BJ (cell line): ENCODE results near the gene SVIP. TPM values are rescaled to one million over a fixed set of nuclear protein-coding genes. Genes with fewer than 3 reads are reported as not detected.

Experiments
- CTCF ChIA-PET: fragments of 350-600 bp; formaldehyde crosslinking; extraction: SDS; loops from one replicate; lab custom pipeline; 2021; ENCODE audit warnings: antibody characterized with exemption, inconsistent platforms; lab: Yijun Ruan, JAX
- POLR2A ChIA-PET: fragments of 300-600 bp; sonication (Branson Sonifier 250); formaldehyde crosslinking; extraction: SDS; loops from one replicate; lab custom pipeline; 2021; ENCODE audit warnings: antibody characterized with exemption; lab: Charles Lee
- DNase-seq: peaks from one replicate; pipeline ENCODE4 v3.0.0-alpha.2; 2011; ENCODE audit warnings: low read depth
- H3K27me3 ChIP-seq: 2 replicates; pipeline ENCODE4 v1.6.0; 2011; ENCODE audit warnings: low read length; ENCODE audit not compliant: control insufficient read depth, insufficient read depth
- H3K36me3 ChIP-seq: 2 replicates; pipeline ENCODE4 v1.5.1; 2011; ENCODE audit warnings: low read length; ENCODE audit not compliant: control insufficient read depth, insufficient read depth
- H3K4me3 ChIP-seq: 2 replicates; pipeline ENCODE4 v1.5.1; 2011; ENCODE audit warnings: low read depth, mild to moderate bottlenecking, control low read depth, low read length
- CTCF ChIP-seq: IDR thresholded peaks from 2 replicates; pipeline ENCODE4 v1.5.1; 2011; ENCODE audit warnings: low read depth, mild to moderate bottlenecking, control low read depth, inconsistent platforms, low read length, moderate library complexity; ENCODE audit not compliant: insufficient read depth
- polyA plus RNA-seq: library from polyadenylated mRNA; depleted of rRNA; stranded (reverse); fragments of >200 nt; gene quantifications from 2 replicates; pipeline ENCODE4 v1.2.3, GENCODE V29; 2011

The SVIP gene
- polyA plus RNA-seq, 1 experiment, result 1.3 TPM

GRCh38 chr11:22787055-22787454 lies 42.5 kb downstream of the SVIP start:
- no peak for DNase-seq
- TF ChIP-seq CTCF, result no peak
- H3K36me3 ChIP-seq, result no peaks in the 10 kb centered on the region
- POLR2A ChIA-PET, result no interaction called here
- H3K4me3 ChIP-seq, result no peak overlapping the region
- CTCF ChIA-PET, result interaction anchor here (1.0 to 3.9 kb wide), 14 partner anchors 10 to 617 kb away, joined by 3 to 21 read pairs (median 5); no protein-coding TSS in a partner anchor
- H3K27me3 ChIP-seq, result no peaks in the 10 kb centered on the region

- H3K36me3 ChIP-seq, result no peaks in the 10 kb centered on the region
- DNase-seq, result no peak
- ChIA-PET POLR2A (no interaction called here), CTCF (interaction anchor here (0.6 to 3.9 kb wide), 11 partner anchors 9 to 616 kb away, joined by 3 to 21 read pairs (median 7); no protein-coding TSS in a partner anchor)
- H3K27me3 ChIP-seq, result no peaks in the 10 kb centered on the region
- H3K4me3 ChIP-seq, result no peak overlapping the region
- TF ChIP-seq CTCF, result no peak
These were observed 43.1 kb downstream of the SVIP start for GRCh38 chr11:22786475-22786874.

GRCh38 chr11:22785251-22785650 lies 44.4 kb downstream of the SVIP start:
- DNase-seq, result no peak
- ChIA-PET CTCF (interaction anchor here (0.8 to 3.9 kb wide), 2 partner anchors 450 to 452 kb away, joined by 3 to 21 read pairs; no protein-coding TSS in a partner anchor), POLR2A (no interaction called here)
- TF ChIP-seq CTCF, result no peak
- Histone ChIP-seq H3K27me3 (no peaks in the 10 kb centered on the region), H3K36me3 (no peaks in the 10 kb centered on the region), H3K4me3 (no peak overlapping the region)

- CTCF ChIA-PET, result no interaction called here
These were observed 48.5 kb downstream of the SVIP start for GRCh38 chr11:22780952-22781593.

GRCh38 chr11:22779850-22780249 lies 49.8 kb downstream of the SVIP start:
- DNase-seq, result no peak
- CTCF ChIA-PET, result no interaction called here
- H3K27me3 ChIP-seq, result no peaks in the 10 kb centered on the region
- no peaks in the 10 kb centered on the region for H3K36me3 ChIP-seq
- POLR2A ChIA-PET, result no interaction called here
- H3K4me3 ChIP-seq, result no peak overlapping the region
- no peak for TF ChIP-seq CTCF

More at GRCh38 chr11:22780952-22781593, 48.5 kb downstream of the SVIP start:
- H3K36me3 ChIP-seq, result no peaks in the 10 kb centered on the region
- no peaks in the 10 kb centered on the region for H3K27me3 ChIP-seq
- POLR2A ChIA-PET, result no interaction called here
- H3K4me3 ChIP-seq, result no peak overlapping the region
- no peak for TF ChIP-seq CTCF
- DNase-seq, result no peak
